ENCODE data around the gene CPVL.

Gene CPVL

DNA sequence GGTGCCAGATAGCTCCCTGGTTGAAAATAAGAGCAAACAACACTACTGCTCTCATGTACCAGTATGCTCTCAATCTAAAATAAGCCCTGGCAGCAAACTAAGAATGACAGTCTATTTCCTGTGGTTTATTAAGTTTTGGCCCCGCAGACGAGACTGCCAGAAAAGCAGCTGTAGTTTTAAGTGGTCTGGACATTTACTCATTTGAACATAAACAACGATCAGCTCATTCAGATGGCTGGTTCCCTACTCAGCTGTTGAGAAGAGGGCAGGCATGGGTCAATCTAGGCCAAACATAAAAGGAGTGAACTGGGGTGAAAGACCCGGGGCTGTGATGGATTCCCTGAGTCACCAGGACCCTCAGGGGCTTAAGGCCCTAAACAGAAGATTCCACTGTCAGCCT, 192.7 kb downstream of the CPVL start:
- TF ChIP-seq, protein P1, sequence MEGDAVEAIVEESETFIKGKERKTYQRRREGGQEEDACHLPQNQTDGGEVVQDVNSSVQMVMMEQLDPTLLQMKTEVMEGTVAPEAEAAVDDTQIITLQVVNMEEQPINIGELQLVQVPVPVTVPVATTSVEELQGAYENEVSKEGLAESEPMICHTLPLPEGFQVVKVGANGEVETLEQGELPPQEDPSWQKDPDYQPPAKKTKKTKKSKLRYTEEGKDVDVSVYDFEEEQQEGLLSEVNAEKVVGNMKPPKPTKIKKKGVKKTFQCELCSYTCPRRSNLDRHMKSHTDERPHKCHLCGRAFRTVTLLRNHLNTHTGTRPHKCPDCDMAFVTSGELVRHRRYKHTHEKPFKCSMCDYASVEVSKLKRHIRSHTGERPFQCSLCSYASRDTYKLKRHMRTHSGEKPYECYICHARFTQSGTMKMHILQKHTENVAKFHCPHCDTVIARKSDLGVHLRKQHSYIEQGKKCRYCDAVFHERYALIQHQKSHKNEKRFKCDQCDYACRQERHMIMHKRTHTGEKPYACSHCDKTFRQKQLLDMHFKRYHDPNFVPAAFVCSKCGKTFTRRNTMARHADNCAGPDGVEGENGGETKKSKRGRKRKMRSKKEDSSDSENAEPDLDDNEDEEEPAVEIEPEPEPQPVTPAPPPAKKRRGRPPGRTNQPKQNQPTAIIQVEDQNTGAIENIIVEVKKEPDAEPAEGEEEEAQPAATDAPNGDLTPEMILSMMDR (IDR thresholded peaks at IDR 0.05; ENCODE audit: poor library complexity, severe bottlenecking): no peak
- Histone ChIP-seq H3K4me1 (ENCODE audit: insufficient read depth, poor library complexity, severe bottlenecking) (no peaks in the 10 kb centered on the region), H3K27me3 (ENCODE audit: insufficient read depth, poor library complexity, severe bottlenecking) (peaks cover 33% of the 10 kb centered on the region), H3K36me3 (ENCODE audit: low read depth) (no peaks in the 10 kb centered on the region), H3K27ac (ENCODE audit: poor library complexity, severe bottlenecking) (no peak overlapping the region), H3K9me3 (ENCODE audit: severe bottlenecking) (no peaks in the 10 kb centered on the region), H3K4me3 (ENCODE audit: severe bottlenecking) (no peak overlapping the region)
- ATAC-seq (ENCODE audit: low read depth) (no peak), DNase-seq (ENCODE audit: low spot score) (no peak)

Measured in RWPE2 (cell line).